ENCODE results near the gene GBA2.

GBA2 gene

GRCh38 chr9:35737143-35737542, 11.9 kb downstream of the GBA2 start:
- no peak for DNase-seq (ENCODE audit: low read depth)

DNA sequence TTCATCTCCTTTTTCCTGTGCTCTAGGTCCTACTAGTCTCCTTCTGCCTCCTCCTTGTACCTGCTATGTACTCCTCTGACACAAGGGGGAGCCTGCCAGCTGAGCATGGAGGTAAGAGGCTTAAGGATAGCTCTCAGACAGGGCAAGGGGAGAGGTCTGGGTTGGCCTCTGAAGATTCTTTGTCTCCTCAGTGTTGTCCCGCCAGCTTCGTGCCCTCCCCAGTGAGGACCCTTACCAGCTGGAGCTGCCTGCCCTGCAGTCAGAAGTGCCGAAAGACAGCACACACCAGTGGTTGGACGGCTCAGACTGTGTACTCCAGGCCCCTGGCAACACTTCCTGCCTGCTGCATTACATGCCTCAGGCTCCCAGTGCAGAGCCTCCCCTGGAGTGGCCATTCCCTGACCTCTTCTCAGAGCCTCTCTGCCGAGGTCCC, 12.8 kb downstream of the GBA2 start:
- peak; percentile 48 for DNase-seq (ENCODE audit: low read depth)

GRCh38 chr9:35734096-35734495, 14.9 kb downstream of the GBA2 start:
- DNase-seq (ENCODE audit: low read depth), result no peak

GRCh38 chr9:35732800-35733541, 16.1 kb downstream of the GBA2 start:
- DNase-seq (ENCODE audit: low read depth), result no peak

DNA sequence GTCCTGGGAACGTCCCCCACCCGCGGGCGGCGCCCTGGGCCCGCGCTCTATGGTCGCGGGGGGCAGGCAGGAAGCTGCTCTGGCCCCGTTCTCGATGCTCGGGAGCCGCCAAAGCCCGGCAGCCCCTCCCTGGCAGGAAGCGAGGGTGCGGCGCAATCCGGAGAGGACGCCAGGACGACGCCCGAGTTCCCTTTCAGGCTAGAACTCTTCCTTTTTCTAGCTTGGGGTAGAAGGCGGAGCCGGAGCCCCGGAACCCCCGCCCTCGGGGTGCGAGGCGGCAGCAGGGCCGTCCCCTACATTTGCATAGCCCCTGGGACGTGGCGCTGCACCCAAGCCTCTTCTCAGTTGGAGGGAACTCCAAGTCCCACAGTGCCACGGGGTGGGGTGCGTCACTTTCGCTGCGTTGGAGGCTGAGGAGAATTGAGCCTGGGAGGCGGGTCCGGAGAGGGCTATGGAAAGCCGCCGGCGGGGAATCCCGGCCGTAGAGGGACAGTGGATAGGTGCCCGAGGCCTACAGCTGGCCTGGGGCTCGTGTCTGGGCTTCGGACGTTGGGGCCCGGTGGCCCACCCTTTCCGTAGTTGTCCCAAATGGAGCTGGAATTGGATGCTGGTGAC, 16.7 kb downstream of the GBA2 start, which contains the start of the genes CREB3 and TLN1:
Gene CREB3 (plus strand): TSS at position 482 of the 615 bp plus-strand sequence. CDS start 107 bp downstream, at position 589.
Gene TLN1 (minus strand): TSS at position 11 of the 615 bp plus-strand sequence. CDS start 6,501 bp downstream, outside the sequence.
- DNase-seq (ENCODE audit: low read depth), result peak; percentile 87

GRCh38 chr9:35731415-35732184, 17.4 kb downstream of the GBA2 start:
- DNase-seq (ENCODE audit: low read depth), result no peak

DNA sequence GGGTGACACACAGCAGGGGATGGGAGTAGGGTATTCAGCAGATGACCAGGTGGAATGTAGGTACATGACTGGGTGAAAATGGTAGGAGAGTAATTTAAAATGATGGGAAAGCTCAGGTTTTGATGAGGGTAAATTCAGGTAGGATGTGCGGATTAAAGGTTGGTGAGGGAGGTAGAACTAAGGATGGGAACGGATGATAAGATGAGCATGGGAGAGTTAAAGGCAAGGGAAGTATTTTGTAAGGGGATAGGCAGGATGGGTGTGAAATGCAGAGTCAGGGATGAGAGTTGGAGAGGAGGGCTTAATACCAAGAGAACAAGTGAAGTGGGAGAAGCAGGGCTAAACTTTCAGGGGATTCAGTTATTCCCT, 18.6 kb downstream of the GBA2 start:
- DNase-seq (ENCODE audit: low read depth), result no peak

GRCh38 chr9:35729700-35730485, 19.1 kb downstream of the GBA2 start:
- DNase-seq (ENCODE audit: low read depth), result no peak

GRCh38 chr9:35729101-35729500, 19.9 kb downstream of the GBA2 start:
- no peak for DNase-seq (ENCODE audit: low read depth)

DNA sequence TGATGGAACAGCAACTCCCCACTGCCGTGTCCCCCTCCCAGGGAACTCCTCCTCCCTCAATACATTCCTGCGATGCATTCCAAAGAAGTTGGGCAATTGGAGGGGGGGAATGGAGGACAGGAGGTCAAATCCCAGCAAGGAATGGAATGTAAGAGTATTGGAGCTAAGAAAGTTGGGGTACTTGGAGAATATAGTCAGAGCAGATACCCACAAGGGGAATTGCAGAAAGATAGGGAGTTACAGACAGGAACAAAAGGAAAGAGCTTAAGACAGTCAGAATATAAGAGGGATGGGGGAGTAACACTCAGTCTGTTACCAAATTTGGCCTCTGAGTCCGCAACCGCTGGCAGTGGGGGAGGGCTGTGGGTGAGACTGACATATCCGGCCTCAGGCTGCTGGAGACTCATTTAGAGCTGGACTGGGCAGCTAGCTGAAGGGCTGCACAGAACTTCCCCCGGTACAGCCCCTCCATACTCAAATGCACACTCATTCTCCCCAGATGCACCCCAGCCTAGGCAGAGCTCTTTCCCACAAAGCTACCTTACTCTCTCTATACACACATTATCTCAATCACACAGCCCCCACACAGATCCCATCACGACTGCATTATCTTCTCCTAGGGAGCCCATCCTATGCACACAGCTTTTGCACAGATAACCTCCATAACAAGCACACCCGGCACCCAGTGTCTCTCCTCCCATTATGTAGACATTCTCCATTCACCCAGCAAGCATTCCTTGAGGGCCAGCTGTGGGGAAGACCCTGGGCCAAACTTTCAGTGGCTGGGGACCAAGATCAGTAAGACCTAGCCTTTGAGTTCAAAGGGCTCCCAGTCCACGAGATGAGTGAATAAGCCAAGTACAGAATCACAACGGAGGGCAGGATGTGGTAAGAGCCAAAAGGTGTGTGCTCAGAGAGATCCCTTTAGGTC, 20.7 kb downstream of the GBA2 start:
- no peak for DNase-seq (ENCODE audit: low read depth)

DNA sequence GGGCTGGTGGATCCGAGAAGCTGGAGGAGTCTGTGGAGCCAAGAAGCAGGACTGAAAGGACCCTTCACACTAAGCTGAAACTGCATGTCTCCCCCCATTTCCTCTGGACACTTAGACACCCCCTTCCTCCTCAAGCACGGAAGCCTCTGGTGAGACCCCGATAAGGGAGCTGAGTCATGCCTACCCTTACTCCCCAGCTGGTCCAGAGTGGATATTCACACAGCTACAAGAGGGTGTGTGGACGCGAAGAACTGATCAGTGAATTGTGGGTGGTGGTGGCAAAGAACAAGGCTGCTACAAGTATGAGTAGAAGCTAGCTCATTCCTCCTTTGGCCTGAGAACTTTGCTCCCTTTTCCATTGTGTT, 21.4 kb downstream of the GBA2 start:
- DNase-seq (ENCODE audit: low read depth), result no peak

- DNase-seq (ENCODE audit: low read depth), result no peak
Measured at GRCh38 chr9:35726931-35727330, 22.1 kb downstream of the GBA2 start.

DNA sequence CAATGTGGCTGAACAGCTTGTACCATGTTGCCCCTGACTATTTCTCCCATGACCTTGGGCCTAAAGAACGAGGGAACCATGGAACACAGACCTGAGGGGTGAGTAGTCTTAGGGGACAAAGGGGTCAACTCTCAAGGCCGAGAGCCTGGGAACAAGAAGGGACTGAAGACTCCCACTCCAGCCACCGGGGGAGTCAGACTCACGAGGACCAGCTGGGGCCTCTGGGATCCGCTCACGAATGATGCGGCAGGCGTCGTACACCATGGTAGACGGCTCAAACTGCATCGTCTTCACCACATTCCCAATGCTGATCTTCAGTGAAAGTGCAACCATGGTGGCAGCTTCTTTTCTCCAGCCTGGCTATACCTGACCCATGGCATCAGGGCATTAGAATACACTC, 23.7 kb downstream of the GBA2 start:
- DNase-seq (ENCODE audit: low read depth), result no peak

DNA sequence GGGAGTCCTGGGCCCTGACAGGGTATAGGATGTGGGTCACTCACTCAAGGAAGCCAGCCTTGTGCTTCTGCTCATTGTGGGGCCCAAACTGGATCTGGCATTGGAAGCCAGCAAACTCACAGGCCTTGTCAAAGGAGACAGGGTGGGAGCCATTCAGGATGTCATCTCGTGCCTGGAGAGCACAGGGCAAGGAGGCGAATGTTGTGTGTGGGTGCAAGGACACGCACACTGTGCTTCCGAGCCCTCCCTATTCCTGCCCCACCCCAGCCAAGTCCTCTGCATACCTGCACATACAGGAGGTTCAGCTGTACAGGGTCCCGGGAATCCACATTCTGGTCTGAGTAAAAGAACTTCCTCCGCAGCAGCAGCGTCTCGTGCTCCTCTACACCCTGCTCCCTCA, 25.1 kb downstream of the GBA2 start:
- DNase-seq (ENCODE audit: low read depth), result no peak

DNA sequence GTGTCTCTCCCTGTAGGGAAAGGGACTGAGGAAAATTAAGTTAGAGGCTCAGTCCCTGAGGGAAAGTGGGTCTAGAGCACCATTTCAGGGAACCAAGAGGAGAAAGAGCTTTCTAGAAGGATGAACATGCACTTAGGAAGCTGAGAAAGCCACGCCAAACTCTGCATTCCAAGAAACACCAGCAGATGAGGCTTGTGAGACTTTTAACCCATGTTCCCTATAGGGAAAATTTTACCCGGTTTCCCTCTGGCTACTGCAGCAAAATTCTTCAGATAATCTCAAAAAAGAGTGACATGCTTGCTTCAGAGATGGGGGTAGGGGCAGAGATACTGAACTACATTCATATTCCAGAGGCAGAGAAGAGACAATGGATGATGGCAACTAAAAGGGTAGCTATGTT, 25.6 kb downstream of the GBA2 start:
- no peak for DNase-seq (ENCODE audit: low read depth)

DNA sequence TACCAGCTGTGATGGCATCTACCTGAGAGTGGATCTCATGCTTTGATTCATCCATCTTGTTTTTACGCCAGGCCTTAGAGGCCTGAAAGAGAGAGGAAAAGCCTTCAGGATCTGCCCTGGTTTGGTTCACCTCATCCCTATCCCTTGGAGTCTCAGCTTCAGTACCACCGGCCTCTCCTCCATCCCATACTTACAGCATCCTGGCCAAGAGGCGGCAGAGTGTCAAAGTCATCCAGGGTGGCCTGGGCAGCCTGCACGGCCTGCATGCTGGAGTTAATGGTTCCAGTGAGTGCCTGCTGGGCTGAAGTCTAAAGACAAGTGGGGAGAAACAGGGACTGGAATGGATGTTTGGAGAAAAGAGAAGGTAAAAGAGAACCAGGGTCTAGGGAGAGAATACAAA, 29.5 kb downstream of the GBA2 start:
- no peak for DNase-seq (ENCODE audit: low read depth)

GRCh38 chr9:35718721-35719511, 30.1 kb downstream of the GBA2 start:
- no peak for DNase-seq (ENCODE audit: low read depth)

DNA sequence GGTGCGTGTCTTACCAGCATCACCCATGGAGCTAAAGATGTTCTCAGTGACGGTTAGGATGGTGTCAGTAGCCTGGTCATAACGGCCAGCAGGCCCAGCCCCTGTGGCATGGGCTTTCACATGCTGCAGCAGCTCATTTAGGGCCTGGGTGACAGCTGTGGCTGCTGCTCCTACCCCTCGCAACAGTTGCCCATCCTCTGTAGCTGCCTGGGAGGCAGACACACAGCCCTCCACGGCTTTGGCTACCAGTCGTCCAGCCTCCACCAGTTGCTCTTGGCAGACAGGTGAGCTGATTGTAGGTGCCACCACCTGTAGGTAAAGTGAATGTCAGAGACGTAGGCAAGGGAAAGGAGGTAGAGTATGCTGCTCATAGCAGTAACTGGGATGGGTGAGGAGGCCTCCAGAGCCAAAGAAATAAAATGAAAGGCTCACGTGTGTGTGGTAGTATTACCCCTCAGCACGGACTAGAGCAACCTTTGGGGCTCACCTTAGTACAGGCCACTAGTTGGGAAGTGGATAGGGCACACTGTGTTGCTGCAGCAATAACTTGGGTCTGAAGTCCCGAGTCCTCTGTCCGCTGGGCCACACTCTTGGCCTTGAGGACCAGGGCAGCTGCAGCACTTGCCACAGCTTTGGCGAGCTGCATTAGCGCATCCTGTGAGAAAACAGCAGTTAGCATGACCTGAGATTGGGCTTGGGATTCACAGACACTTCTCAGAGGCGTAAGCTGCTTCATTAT, 31.7 kb downstream of the GBA2 start:
- no peak for DNase-seq (ENCODE audit: low read depth)

DNA sequence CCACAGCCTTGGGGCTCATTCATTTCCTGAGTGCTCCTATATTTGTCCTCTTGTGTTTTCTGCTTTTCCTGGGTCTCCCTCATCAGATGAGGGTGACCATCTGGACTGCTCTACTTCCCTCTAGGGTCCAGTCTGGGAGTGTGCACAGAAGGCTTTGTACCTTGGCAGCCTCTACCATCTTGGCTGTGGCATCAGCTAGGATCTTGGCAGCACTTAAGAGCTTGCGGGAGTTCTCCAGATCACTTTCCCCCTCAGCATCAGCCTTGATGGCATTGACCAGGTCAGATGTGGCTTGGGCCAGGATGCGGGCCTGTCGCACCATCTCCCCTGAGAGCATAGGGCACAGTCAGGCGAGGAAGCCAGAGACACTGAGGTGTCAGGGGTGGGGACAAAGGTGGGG, 32.8 kb downstream of the GBA2 start:
- no peak for DNase-seq (ENCODE audit: low read depth)

Data from stimulated activated CD8-positive, alpha-beta memory T cell treated with anti-CD3 and anti-CD28 coated beads, Interleukin-15, amount 100 ng/mL, for 1 hour (primary cell).